ENCODE results near the gene C1QTNF4. TPM values are rescaled to one million over a fixed set of nuclear protein-coding genes. Genes with fewer than 3 reads are reported as not detected.

C1QTNF4 gene
- total RNA-seq, 1 experiment from 2014 or later: 0.75 TPM

DNA sequence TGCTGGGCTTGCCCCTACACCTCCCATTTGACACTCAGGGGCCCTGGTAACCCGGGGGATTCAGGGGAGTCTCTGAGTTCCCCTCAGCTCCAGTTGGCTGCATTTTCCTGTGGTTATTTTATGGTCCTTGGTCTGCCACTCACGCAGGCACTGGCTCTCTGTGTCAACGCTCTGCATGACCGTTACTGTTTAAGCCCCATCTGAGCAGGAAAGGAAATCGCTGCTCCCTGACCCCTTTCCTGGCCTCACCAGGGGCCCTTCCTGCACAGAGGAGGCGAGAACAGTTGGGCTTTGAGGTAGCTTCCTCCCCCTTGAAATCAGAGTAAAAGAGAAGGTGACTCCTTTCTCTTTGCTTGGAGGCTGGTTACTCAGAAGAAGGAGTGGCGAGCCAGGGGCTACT is 2.4 kb downstream of the C1QTNF4 start:
- TF ChIP-seq, protein P1, sequence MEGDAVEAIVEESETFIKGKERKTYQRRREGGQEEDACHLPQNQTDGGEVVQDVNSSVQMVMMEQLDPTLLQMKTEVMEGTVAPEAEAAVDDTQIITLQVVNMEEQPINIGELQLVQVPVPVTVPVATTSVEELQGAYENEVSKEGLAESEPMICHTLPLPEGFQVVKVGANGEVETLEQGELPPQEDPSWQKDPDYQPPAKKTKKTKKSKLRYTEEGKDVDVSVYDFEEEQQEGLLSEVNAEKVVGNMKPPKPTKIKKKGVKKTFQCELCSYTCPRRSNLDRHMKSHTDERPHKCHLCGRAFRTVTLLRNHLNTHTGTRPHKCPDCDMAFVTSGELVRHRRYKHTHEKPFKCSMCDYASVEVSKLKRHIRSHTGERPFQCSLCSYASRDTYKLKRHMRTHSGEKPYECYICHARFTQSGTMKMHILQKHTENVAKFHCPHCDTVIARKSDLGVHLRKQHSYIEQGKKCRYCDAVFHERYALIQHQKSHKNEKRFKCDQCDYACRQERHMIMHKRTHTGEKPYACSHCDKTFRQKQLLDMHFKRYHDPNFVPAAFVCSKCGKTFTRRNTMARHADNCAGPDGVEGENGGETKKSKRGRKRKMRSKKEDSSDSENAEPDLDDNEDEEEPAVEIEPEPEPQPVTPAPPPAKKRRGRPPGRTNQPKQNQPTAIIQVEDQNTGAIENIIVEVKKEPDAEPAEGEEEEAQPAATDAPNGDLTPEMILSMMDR (IDR thresholded peaks at IDR 0.05; ENCODE audit: insufficient read depth in 1 of 2, low read depth in 1 of 2, low read length in 1 of 2, severe bottlenecking in 1 of 2, unreplicated experiment in 1 of 2): no peak
- Mint-ChIP-seq H3K4me1 (ENCODE audit: low read depth, unreplicated experiment) (no peaks in the 10 kb centered on the region), H3K9me3 (ENCODE audit: unreplicated experiment) (no peaks in the 10 kb centered on the region), H3K36me3 (ENCODE audit: insufficient read depth, unreplicated experiment) (no peaks in the 10 kb centered on the region), H3K27me3 (ENCODE audit: insufficient read depth, unreplicated experiment) (peaks cover 12% of the 10 kb centered on the region), H3K4me3 (ENCODE audit: unreplicated experiment) (no peak overlapping the region), H3K27ac (ENCODE audit: unreplicated experiment) (no peak overlapping the region)
- peaks cover 4% of the 10 kb centered on the region for H3K27me3 ChIP-seq (replicated peaks; ENCODE audit: control insufficient read depth, insufficient read depth, low read length)
- POLR2A ChIA-PET: no interaction called here
- H3K4me3 ChIP-seq (ENCODE audit: low read depth, low read length): no peak overlapping the region
- intact Hi-C loops (cut with micrococcal nuclease; ENCODE audit: unreplicated experiment): no loop called here
- no peaks in the 10 kb centered on the region for H3K36me3 ChIP-seq (ENCODE audit: control insufficient read depth, insufficient read depth, low read length)
- H3K9me3 ChIP-seq: no peaks in the 10 kb centered on the region
- BruUV-seq (replicated peaks): no TSS peak
- DNase-seq: no peak
- 0 out of 2 replicates have a peak, but pooled peaks cover 5% of the 10 kb centered on the region for H3K4me1 ChIP-seq
- CTCF ChIA-PET: no interaction called here

DNA sequence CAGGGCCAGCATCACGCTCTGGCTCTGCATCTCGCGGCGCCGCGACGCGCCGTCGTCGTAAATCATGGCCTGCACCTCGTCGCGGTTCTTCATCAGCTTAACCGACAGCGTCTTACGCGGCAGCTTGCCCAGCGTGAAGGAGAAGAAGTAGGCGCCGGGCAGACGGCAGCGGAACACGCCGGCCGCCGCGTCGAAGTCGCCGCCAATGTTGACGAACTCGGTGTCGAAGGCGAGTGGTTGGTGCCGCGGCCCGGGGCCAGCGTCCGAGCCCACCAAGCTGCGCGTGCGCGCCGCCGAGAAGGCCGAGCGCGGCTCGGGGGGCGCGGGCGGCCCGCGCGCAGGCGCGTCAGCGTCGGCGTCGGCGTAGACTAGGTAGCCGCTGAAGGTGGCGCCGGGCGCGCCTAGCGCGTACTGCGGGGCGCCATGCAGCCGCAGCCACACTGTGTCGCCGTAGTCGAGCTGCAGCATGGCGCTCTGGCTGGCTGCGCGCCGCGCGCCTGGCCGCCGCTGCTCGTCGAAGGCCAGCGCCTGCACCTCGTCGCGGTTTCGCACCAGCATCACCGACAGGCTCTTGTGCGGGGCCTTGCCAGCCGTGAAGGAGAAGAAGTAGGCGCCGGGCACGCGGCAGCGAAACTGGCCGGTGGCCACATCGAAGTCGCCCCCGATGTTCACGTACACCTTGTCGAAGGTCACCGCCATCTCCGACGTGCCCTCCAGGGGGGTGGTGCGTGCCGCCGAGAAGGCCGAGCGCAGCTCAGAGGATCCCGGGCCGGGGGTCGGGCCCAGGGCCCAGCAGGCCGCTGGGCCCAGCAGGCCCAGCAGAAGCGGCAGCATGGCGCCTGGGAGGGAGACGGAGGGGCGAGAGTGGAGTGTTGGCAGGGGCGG is 4.0 kb downstream of the C1QTNF4 start:
- Histone ChIP-seq H3K4me3 (ENCODE audit: low read depth, low read length) (no peak overlapping the region), H3K27me3 (replicated peaks; ENCODE audit: control insufficient read depth, insufficient read depth, low read length) (peaks cover 4% of the 10 kb centered on the region), H3K4me1 (0 out of 2 replicates have a peak, but pooled peaks cover 5% of the 10 kb centered on the region), H3K36me3 (ENCODE audit: control insufficient read depth, insufficient read depth, low read length) (no peaks in the 10 kb centered on the region), H3K9me3 (no peaks in the 10 kb centered on the region)
- H3K36me3 Mint-ChIP-seq (ENCODE audit: insufficient read depth, unreplicated experiment): no peaks in the 10 kb centered on the region
- TF ChIP-seq, protein P1 (IDR thresholded peaks at IDR 0.05; ENCODE audit: insufficient read depth in 1 of 2, low read depth in 1 of 2, low read length in 1 of 2, severe bottlenecking in 1 of 2, unreplicated experiment in 1 of 2): no peak
- H3K9me3 Mint-ChIP-seq (ENCODE audit: unreplicated experiment): no peaks in the 10 kb centered on the region
- POLR2A ChIA-PET: no interaction called here
- no peak for DNase-seq
- BruUV-seq (replicated peaks): no TSS peak
- intact Hi-C loops (cut with micrococcal nuclease; ENCODE audit: unreplicated experiment): no loop called here
- no peak overlapping the region for H3K4me3 Mint-ChIP-seq (ENCODE audit: unreplicated experiment)
- H3K27ac Mint-ChIP-seq (ENCODE audit: unreplicated experiment): no peak overlapping the region
- CTCF ChIA-PET: no interaction called here
- no peaks in the 10 kb centered on the region for H3K4me1 Mint-ChIP-seq (ENCODE audit: low read depth, unreplicated experiment)
- peaks cover 5% of the 10 kb centered on the region for H3K27me3 Mint-ChIP-seq (ENCODE audit: insufficient read depth, unreplicated experiment)

DNA sequence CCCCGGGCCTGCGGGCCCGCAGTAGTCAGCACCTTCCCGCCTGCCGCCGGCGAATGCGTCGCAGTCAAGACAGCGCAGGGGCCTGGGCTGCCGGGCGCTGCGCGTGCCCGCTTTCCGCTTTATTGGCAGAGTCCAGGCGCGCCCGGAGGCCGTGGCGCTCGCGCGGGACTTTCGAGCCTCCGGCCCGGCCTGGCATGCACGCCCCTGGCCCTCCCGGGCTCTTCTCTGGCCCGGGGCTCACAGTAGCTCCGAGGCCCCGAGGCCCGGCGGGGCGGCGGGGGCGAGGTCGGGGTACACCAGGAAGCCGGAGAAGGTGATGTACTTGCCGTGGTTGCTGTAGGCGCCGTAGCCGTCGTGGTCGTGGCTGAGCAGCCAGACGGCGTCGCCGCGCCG is 4.6 kb downstream of the C1QTNF4 start:
- no peak overlapping the region for H3K4me3 Mint-ChIP-seq (ENCODE audit: unreplicated experiment)
- intact Hi-C loops (cut with micrococcal nuclease; ENCODE audit: unreplicated experiment): no loop called here
- POLR2A ChIA-PET: no interaction called here

More for the DNA sequence above, 4.6 kb downstream of the C1QTNF4 start:
- Histone ChIP-seq H3K27me3 (replicated peaks; ENCODE audit: control insufficient read depth, insufficient read depth, low read length) (peaks cover 4% of the 10 kb centered on the region), H3K36me3 (ENCODE audit: control insufficient read depth, insufficient read depth, low read length) (no peaks in the 10 kb centered on the region), H3K9me3 (no peaks in the 10 kb centered on the region), H3K4me1 (0 out of 2 replicates have a peak, but pooled peaks cover 5% of the 10 kb centered on the region), H3K4me3 (ENCODE audit: low read depth, low read length) (no peak overlapping the region)
- TF ChIP-seq, protein P1 (IDR thresholded peaks at IDR 0.05; ENCODE audit: insufficient read depth in 1 of 2, low read depth in 1 of 2, low read length in 1 of 2, severe bottlenecking in 1 of 2, unreplicated experiment in 1 of 2): no peak
- H3K4me1 Mint-ChIP-seq (ENCODE audit: low read depth, unreplicated experiment): no peaks in the 10 kb centered on the region
- no peaks in the 10 kb centered on the region for H3K9me3 Mint-ChIP-seq (ENCODE audit: unreplicated experiment)
- CTCF ChIA-PET: no interaction called here
- H3K27ac Mint-ChIP-seq (ENCODE audit: unreplicated experiment): no peak overlapping the region
- no peak for DNase-seq
- peaks cover 4% of the 10 kb centered on the region for H3K36me3 Mint-ChIP-seq (ENCODE audit: insufficient read depth, unreplicated experiment)
- BruUV-seq (replicated peaks): no TSS peak
- H3K27me3 Mint-ChIP-seq (ENCODE audit: insufficient read depth, unreplicated experiment): peaks cover 2% of the 10 kb centered on the region
